ENCODE results near the gene FMO1. TPM values are rescaled to one million over a fixed set of nuclear protein-coding genes. Genes with fewer than 3 reads are reported as not detected.

Gene FMO1, protein sequence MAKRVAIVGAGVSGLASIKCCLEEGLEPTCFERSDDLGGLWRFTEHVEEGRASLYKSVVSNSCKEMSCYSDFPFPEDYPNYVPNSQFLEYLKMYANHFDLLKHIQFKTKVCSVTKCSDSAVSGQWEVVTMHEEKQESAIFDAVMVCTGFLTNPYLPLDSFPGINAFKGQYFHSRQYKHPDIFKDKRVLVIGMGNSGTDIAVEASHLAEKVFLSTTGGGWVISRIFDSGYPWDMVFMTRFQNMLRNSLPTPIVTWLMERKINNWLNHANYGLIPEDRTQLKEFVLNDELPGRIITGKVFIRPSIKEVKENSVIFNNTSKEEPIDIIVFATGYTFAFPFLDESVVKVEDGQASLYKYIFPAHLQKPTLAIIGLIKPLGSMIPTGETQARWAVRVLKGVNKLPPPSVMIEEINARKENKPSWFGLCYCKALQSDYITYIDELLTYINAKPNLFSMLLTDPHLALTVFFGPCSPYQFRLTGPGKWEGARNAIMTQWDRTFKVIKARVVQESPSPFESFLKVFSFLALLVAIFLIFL
- 0.38 and 1.2 TPM in 2 replicates for total RNA-seq (2014; rRNA removed; shearing (Covaris generic))
- 0.34 and 0.98 TPM in 2 replicates for total RNA-seq (2022)
- percentile 17 among the genes with signal in this experiment for Bru-seq, nascent RNA
- BruChase-seq, experiment 1, labeled RNA remaining after a 6-hour chase: percentile 14 among the genes with signal in this experiment
- BruChase-seq, experiment 2, labeled RNA remaining after a 2-hour chase: percentile 6 among the genes with signal in this experiment
- long read RNA-seq, partial matches to known transcripts: 0 of 1 reads
- long read RNA-seq, other reads (novel, unspliced or antisense): 1 of 1 reads

DNA sequence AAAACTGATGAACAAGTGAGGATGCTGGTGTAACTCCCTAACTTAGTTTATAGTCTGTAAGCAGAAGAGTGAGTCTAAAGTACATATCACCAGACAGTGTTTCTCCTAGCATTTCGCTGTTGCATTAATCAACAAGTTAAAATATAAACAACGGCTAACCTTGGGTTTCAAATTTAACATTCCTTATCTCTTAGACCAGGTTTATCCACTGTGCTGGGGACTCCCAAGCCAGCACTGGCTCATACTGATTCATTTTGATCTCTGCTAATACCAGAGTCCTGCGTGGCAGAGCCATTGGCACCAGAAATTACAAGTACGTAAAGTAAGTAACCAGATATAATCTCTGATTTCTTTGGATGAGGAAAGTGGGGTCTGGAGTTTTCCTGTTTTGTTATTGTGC lies at the start of gene FMO1:
Gene FMO1 (plus strand): TSS at position 193 of the 400 bp plus-strand sequence. CDS start 9,594 bp downstream, outside the sequence.
- ChIA-PET POLR2A (interaction anchor here (0.5 to 4.8 kb wide), 2 partner anchors 43 to 65 kb away, joined by 4 to 28 read pairs; partner anchors contain the start of gene FMO4), CTCF (ENCODE audit: unreplicated experiment) (interaction anchor here (1.3 kb wide), 1 partner anchor 66 kb away, joined by 3 read pairs; the partner anchor contains the start of gene FMO4)
- BruUV-seq (replicated peaks): no TSS peak
- peaks cover 37% of the 10 kb centered on the region for H3K4me1 ChIP-seq (ENCODE audit: insufficient read depth, low read length, poor library complexity, severe bottlenecking)
- H3K36me3 ChIP-seq (ENCODE audit: insufficient read depth, low read length): peaks cover 17% of the 10 kb centered on the region
- no peak for TF ChIP-seq EZH2phosphoT487 (IDR thresholded peaks at IDR 0.05; ENCODE audit: borderline replicate concordance, low read depth, low read length)
- TF ChIP-seq, protein P1, sequence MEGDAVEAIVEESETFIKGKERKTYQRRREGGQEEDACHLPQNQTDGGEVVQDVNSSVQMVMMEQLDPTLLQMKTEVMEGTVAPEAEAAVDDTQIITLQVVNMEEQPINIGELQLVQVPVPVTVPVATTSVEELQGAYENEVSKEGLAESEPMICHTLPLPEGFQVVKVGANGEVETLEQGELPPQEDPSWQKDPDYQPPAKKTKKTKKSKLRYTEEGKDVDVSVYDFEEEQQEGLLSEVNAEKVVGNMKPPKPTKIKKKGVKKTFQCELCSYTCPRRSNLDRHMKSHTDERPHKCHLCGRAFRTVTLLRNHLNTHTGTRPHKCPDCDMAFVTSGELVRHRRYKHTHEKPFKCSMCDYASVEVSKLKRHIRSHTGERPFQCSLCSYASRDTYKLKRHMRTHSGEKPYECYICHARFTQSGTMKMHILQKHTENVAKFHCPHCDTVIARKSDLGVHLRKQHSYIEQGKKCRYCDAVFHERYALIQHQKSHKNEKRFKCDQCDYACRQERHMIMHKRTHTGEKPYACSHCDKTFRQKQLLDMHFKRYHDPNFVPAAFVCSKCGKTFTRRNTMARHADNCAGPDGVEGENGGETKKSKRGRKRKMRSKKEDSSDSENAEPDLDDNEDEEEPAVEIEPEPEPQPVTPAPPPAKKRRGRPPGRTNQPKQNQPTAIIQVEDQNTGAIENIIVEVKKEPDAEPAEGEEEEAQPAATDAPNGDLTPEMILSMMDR (conservative IDR thresholded peaks at IDR 0.05; ENCODE audit: low read length): no peak
- H3K4me2 ChIP-seq (ENCODE audit: low read length): peak within 1 kb of the TSS; percentile 87; the same call in 1 of the 2 replicates
- H3K79me2 ChIP-seq (ENCODE audit: insufficient read depth, low read depth, low read length): peaks cover 13% of the 10 kb centered on the region; the same call in 1 of the 2 replicates
- H3K9me3 ChIP-seq (ENCODE audit: low read length): no peaks in the 10 kb centered on the region
- H3K9me2 ChIP-seq (ENCODE audit: insufficient read depth, low read length): no peaks in the 10 kb centered on the region
- intact Hi-C loops (cut with micrococcal nuclease; ENCODE audit: unreplicated experiment): no loop called here
- DNase-seq (ENCODE audit: low spot score): no peak
- H3K4me3 ChIP-seq (ENCODE audit: low read depth, low read length, poor library complexity, severe bottlenecking): no peak within 1 kb of the TSS
- no peak within 1 kb of the TSS for H3K27ac ChIP-seq (ENCODE audit: low read depth, low read length, poor library complexity, severe bottlenecking)
- H4K20me1 ChIP-seq (ENCODE audit: insufficient read depth, low read length): no peaks in the 10 kb centered on the region
- no peak within 1 kb of the TSS for H2AFZ ChIP-seq (ENCODE audit: low read length)

DNA sequence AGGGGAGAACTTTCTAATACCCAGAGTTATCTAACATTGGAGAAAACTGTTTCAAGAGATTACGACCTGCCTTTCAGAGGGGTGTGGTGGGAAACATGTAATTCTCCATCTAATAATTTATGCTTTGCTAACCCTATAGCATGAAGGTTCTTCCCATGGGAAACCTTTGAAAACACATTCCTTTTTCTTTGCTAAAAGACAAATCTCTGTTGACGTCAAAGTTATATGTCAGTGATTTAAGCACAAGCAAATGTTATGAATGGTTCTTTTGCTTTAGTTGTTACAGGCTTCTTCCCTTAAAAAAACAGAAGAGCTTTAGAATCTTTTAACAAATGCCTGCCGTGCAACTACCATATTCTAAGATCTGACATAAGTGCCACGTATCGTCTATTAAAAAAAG lies 44.0 kb upstream of the FMO1 start:
- Histone ChIP-seq H3K27ac (ENCODE audit: low read depth, low read length, poor library complexity, severe bottlenecking) (no peak overlapping the region), H3K4me3 (ENCODE audit: low read depth, low read length, poor library complexity, severe bottlenecking) (no peak overlapping the region), H3K4me1 (ENCODE audit: insufficient read depth, low read length, poor library complexity, severe bottlenecking) (no peaks in the 10 kb centered on the region), H3K36me3 (ENCODE audit: insufficient read depth, low read length) (no peaks in the 10 kb centered on the region), H3K79me2 (ENCODE audit: insufficient read depth, low read depth, low read length) (no peaks in the 10 kb centered on the region), H3K4me2 (ENCODE audit: low read length) (no peak overlapping the region), H4K20me1 (ENCODE audit: insufficient read depth, low read length) (no peaks in the 10 kb centered on the region), H3K9me3 (ENCODE audit: low read length) (no peaks in the 10 kb centered on the region), H2AFZ (ENCODE audit: low read length) (no peak overlapping the region), H3K9me2 (ENCODE audit: insufficient read depth, low read length) (no peaks in the 10 kb centered on the region)
- intact Hi-C loops (cut with micrococcal nuclease; ENCODE audit: unreplicated experiment): no loop called here
- BruUV-seq (replicated peaks): no TSS peak
- TF ChIP-seq EZH2phosphoT487 (IDR thresholded peaks at IDR 0.05; ENCODE audit: borderline replicate concordance, low read depth, low read length): no peak
- TF ChIP-seq, protein P1 (conservative IDR thresholded peaks at IDR 0.05; ENCODE audit: low read length): no peak
- DNase-seq (ENCODE audit: low spot score): no peak
- ChIA-PET CTCF (ENCODE audit: unreplicated experiment) (no interaction called here), POLR2A (no interaction called here)
